ENCODE data around the gene TNP2. TPM values are rescaled to one million over a fixed set of nuclear protein-coding genes. Genes with fewer than 3 reads are reported as not detected.

The TNP2 gene
- total and polyA plus RNA-seq, 9 of the 15 experiments (the other 6 are each of a cell fraction or from before 2014, with no cell fraction given) = not detected

GRCh38 chr16:11238272-11239202 is 30.6 kb downstream of the TNP2 start (continued):
- TF ChIP-seq PCBP2 (IDR thresholded peaks at IDR 0.05; ENCODE audit: low read depth, low read length, poor library complexity, severe bottlenecking) (no peak), E2F5 (CRISPR knock-in tag; IDR thresholded peaks at IDR 0.05) (0 out of 2 replicates have a peak, but pooled peaks have one; percentile 45), DIDO1 (tag; IDR thresholded peaks at IDR 0.05; ENCODE audit: low read depth) (no peak), MAFF (IDR thresholded peaks at IDR 0.05; ENCODE audit: low read length) (no peak), BCL6 (CRISPR knock-in tag; IDR thresholded peaks at IDR 0.05) (no peak), NR2F6 (CRISPR knock-in tag; IDR thresholded peaks at IDR 0.05) (no peak), ELK1 (CRISPR knock-in tag; IDR thresholded peaks at IDR 0.05) (no peak), NFE2L1 (tag; IDR thresholded peaks at IDR 0.05; ENCODE audit: borderline replicate concordance, low read depth) (no peak), SRSF9 (IDR thresholded peaks at IDR 0.05; ENCODE audit: borderline replicate concordance, low read depth, low read length) (no peak), TRIM25 (IDR thresholded peaks at IDR 0.05; ENCODE audit: borderline replicate concordance) (no peak), RBM34 (IDR thresholded peaks at IDR 0.05; ENCODE audit: borderline replicate concordance, insufficient read depth, low read length) (no peak), MAX (CRISPR knock-in tag; IDR thresholded peaks at IDR 0.05) (peak; percentile 87), YBX1 (IDR thresholded peaks at IDR 0.05) (no peak), KDM1A (IDR thresholded peaks at IDR 0.05) (peak in 1 of 2 experiments; percentile 63; a peak in 3 of 4 replicates), ERF (CRISPR knock-in tag; IDR thresholded peaks at IDR 0.05) (no peak), MECOM (CRISPR knock-in tag; IDR thresholded peaks at IDR 0.05) (no peak), ZNF609 (CRISPR knock-in tag; IDR thresholded peaks at IDR 0.05; ENCODE audit: borderline replicate concordance) (no peak), CAMTA2 (CRISPR knock-in tag; conservative IDR thresholded peaks at IDR 0.05) (no peak)

All from K562 (cell line).